ENCODE results near the gene CR1.
"Not testable (repeated sequence)": the region's sequence is repeated elsewhere in the genome, so short reads cannot be mapped to it uniquely, and the experiment has no call there.

CR1 gene

GRCh38 chr1:207645635-207646081 is 149.7 kb downstream of the CR1 start:
- DNase-seq: no peak

- no peak for DNase-seq
Measured at GRCh38 chr1:207646171-207646570, 150.2 kb downstream of the CR1 start.

- no peak for DNase-seq
Measured at GRCh38 chr1:207646944-207647579, 151.1 kb downstream of the CR1 start.

GRCh38 chr1:207647671-207648333 is 151.8 kb downstream of the CR1 start:
- DNase-seq: no peak

- no peak for DNase-seq
Measured at GRCh38 chr1:207648334-207649209, 152.6 kb downstream of the CR1 start.

- no peak for DNase-seq
Measured at GRCh38 chr1:207649210-207649753, 153.3 kb downstream of the CR1 start.

GRCh38 chr1:207649865-207650580 is 154.1 kb downstream of the CR1 start:
- DNase-seq: no peak

- DNase-seq: no peak
Measured at GRCh38 chr1:207651583-207651982, 155.6 kb downstream of the CR1 start.

GRCh38 chr1:207654320-207654719 is 158.4 kb downstream of the CR1 start:
- DNase-seq: no peak

- DNase-seq: no peak
Measured at GRCh38 chr1:207658408-207658807, 162.5 kb downstream of the CR1 start.

GRCh38 chr1:207658904-207659485 is 163.0 kb downstream of the CR1 start:
- no peak for DNase-seq

- DNase-seq: no peak
Measured at GRCh38 chr1:207659545-207660153, 163.7 kb downstream of the CR1 start.

GRCh38 chr1:207661420-207661819 is 165.5 kb downstream of the CR1 start:
- DNase-seq: not testable (repeated sequence)

GRCh38 chr1:207666342-207666741 is 170.4 kb downstream of the CR1 start:
- no peak for DNase-seq

- no peak for DNase-seq
Measured at GRCh38 chr1:207669528-207670009, 173.6 kb downstream of the CR1 start.

- no peak for DNase-seq
Measured at GRCh38 chr1:207670192-207670591, 174.2 kb downstream of the CR1 start.

- no peak for DNase-seq
Measured at GRCh38 chr1:207670997-207671396, 175.0 kb downstream of the CR1 start.

- DNase-seq: no peak
Measured at GRCh38 chr1:207672522-207673130, 176.7 kb downstream of the CR1 start.

- DNase-seq: no peak
Measured at GRCh38 chr1:207673399-207673798, 177.4 kb downstream of the CR1 start.

- no peak for DNase-seq
Measured at GRCh38 chr1:207676153-207676552, 180.2 kb downstream of the CR1 start.

All from activated CD8-positive, alpha-beta memory T cell treated with anti-CD3 and anti-CD28 coated beads, Interleukin-2, amount 50 U/mL, for 48 hours (primary cell).